Neural progenitor cell (in vitro differentiated cells): Measurements from ENCODE around the gene FBXO17.

Experiments used
- EZH2 ChIP-seq: fragments of 200-600 bp; sonication (generic); IDR thresholded peaks from 2 replicates; pipeline ENCODE4 v1.6.1; 2017; ENCODE audit warnings: antibody characterized with exemption, mild to moderate bottlenecking, moderate library complexity
- TF ChIP-seq, protein P1 (sequence below): fragments of 200-600 bp; sonication (generic); IDR thresholded peaks from 2 replicates; pipeline ENCODE4 v1.5.1; 2017; ENCODE audit warnings: antibody characterized with exemption, mild to moderate bottlenecking

DNA sequence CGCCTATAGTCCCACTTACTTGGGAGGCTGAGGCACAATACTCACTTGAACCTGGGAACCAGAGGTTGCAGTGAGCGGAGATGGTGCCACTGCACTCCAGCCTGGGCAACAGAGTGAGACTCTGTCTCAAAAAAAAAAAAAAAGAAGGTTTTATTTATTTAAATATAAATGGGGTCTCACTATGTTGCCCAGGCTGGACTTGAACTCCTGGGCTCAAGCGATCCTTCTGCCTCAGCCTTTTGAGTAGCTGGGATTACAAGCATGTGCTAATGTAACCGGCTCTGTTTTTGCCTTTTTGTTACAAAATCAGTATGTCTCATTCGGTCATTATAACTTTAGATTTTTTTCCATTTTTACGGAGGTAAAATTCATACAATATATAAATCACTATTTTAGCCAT, 32.6 kb upstream of the FBXO17 start:
- TF ChIP-seq, protein P1, sequence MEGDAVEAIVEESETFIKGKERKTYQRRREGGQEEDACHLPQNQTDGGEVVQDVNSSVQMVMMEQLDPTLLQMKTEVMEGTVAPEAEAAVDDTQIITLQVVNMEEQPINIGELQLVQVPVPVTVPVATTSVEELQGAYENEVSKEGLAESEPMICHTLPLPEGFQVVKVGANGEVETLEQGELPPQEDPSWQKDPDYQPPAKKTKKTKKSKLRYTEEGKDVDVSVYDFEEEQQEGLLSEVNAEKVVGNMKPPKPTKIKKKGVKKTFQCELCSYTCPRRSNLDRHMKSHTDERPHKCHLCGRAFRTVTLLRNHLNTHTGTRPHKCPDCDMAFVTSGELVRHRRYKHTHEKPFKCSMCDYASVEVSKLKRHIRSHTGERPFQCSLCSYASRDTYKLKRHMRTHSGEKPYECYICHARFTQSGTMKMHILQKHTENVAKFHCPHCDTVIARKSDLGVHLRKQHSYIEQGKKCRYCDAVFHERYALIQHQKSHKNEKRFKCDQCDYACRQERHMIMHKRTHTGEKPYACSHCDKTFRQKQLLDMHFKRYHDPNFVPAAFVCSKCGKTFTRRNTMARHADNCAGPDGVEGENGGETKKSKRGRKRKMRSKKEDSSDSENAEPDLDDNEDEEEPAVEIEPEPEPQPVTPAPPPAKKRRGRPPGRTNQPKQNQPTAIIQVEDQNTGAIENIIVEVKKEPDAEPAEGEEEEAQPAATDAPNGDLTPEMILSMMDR = no peak
- TF ChIP-seq EZH2 = no peak
